Measurements from ENCODE around the gene CLBA1. TPM values are rescaled to one million over a fixed set of nuclear protein-coding genes. Genes with fewer than 3 reads are reported as not detected.

Gene CLBA1
- total RNA-seq, 1 donor from 2014 or later: 4.5 TPM

DNA sequence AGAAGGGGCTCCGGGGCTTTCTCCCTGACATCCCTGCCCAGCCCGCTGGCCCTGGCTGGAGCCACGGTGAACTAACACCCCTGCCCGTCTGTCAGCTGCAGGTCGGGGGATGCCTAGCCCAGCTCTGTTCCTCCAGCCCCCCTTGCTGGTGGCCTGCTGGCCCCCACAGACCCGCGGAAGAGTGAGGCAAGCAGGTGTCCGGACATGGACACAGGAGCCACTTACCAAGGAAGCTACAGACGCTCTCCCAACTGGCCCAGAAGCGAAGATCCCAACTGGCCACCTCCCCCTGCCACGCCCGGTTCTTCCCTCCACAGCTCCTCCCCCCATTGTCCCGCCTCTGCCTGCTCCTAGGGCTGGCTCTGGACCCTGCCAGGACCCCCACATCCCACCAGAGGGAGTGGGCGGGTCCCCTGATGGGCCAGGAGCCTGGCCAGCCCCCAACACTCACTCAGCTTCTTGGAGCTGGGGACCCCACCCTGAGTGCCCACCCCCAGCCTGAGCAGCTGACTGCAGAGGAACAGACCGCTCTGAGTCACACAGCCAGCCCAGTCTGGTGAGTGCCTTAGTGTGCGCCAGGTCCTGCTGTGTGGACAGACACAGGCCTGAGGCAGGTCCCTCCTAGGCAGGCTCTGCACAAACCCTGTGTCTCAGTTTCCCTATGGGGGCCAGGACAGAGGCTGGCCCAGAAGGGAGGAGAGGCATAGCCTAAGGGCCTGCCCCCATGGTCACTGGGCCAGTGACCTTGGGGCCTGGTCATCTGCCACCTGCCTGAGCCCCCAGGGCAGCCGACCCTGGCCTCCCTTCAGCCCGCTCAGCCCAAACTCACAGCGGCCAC lies 15.1 kb upstream of the CLBA1 start:
- no peak for DNase-seq (ENCODE audit: low read depth)
- H3K4me3 ChIP-seq (ENCODE audit: low read depth, low read length): peak overlapping the region; percentile 30

DNA sequence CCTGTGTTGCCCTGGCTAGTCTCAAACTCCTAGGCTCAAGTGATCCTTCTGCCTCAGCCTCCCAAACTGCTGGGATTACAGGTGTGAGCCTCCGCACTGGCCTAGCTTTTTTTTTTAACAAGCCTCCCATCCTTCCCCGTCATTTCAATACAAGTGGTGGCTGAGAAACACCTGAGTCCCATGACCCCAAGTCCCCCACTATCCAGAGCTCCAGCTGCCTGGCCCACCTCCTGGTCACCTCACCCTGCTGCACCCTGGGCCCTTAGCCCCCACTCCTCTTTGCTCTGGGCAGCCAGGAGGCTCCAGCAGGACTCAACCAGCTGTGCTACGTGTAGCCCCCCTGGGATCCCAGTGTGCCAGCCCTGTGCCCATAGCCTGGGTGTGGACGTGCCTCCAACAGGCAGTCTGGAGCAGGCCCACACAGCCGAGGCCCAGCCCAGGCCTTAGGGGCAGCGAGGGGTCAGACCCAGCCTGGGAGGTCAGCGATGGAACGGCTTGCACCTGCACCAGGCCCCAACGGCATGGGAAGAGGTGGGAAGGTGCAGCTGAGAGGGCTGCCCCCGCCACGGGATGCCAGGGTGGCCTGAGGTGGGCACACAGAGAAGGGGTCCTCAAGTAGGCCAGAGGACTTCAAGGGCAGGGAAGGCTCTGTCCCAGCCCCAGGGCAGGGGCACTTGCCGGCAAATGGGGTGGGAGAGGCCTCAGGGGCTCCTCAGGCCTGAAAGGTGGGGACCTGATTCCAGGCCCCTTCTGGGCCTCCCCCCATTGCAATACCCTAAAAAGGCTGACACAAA lies 13.9 kb upstream of the CLBA1 start:
- TF ChIP-seq, protein P1, sequence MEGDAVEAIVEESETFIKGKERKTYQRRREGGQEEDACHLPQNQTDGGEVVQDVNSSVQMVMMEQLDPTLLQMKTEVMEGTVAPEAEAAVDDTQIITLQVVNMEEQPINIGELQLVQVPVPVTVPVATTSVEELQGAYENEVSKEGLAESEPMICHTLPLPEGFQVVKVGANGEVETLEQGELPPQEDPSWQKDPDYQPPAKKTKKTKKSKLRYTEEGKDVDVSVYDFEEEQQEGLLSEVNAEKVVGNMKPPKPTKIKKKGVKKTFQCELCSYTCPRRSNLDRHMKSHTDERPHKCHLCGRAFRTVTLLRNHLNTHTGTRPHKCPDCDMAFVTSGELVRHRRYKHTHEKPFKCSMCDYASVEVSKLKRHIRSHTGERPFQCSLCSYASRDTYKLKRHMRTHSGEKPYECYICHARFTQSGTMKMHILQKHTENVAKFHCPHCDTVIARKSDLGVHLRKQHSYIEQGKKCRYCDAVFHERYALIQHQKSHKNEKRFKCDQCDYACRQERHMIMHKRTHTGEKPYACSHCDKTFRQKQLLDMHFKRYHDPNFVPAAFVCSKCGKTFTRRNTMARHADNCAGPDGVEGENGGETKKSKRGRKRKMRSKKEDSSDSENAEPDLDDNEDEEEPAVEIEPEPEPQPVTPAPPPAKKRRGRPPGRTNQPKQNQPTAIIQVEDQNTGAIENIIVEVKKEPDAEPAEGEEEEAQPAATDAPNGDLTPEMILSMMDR (conservative IDR thresholded peaks at IDR 0.05; ENCODE audit: low read depth, low read length): no peak
- DNase-seq (ENCODE audit: low read depth): no peak
- no peak overlapping the region for H3K4me3 ChIP-seq (ENCODE audit: low read depth, low read length)

More for the DNA sequence above, 15.1 kb upstream of the CLBA1 start:
- TF ChIP-seq, protein P1 (conservative IDR thresholded peaks at IDR 0.05; ENCODE audit: low read depth, low read length): no peak

DNA sequence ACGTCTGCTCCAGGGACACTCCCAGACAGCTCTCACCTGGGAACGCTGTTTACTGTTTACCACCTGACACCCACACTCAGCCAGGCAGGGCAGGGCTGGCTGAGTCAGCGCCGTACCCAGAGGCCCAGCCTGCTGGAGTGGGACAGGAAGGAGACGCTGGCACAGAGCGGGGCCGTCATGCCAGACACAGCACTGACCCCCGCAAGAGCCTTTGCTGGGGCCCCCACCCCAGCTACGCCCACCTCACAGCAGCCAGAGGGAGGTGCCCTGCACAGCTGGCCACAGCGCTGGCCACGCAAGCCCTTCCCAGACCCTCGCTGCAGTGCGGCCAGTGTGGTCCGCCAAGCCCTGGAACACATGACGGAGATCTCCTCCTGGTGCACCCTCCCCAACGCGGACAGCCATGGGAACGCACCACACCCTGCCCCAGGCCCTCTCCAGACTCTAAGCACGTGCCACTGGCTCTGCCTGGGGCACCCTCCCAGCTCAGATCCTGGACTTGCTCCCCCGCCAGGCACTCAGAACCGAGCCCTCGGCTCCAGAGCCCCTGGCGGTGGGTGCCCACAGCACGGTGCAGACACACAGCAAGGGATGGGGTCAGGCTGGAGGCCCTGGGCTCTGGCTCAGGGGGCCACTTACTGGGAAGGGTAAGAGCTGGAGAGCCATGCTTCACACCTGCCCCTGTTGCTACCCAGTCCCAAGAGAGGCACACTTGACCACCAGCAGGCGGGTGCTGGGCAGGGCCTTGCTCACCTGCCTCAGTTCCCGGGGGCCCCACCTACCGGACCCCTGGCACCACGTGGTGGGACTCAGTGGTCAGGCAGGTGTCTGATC lies 13.1 kb upstream of the CLBA1 start:
- TF ChIP-seq, protein P1 (conservative IDR thresholded peaks at IDR 0.05; ENCODE audit: low read depth, low read length): peak; percentile 12
- peak overlapping the region; percentile 21 for H3K4me3 ChIP-seq (ENCODE audit: low read depth, low read length)
- no peak for DNase-seq (ENCODE audit: low read depth)

DNA sequence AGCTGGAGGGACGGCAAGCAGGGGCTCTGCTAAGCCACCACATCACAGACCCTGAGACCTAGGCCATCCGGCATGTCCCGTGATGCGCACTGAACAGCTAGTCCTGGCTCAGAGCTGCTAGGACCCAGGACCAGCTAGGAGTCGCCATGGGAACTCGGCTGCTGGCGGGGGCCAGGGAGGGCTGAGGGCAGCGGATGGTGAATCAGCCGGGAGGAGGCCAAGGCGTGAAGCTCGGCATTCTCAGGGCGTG lies 12.5 kb upstream of the CLBA1 start:
- TF ChIP-seq, protein P1 (conservative IDR thresholded peaks at IDR 0.05; ENCODE audit: low read depth, low read length): no peak
- peak overlapping the region; percentile 21 for H3K4me3 ChIP-seq (ENCODE audit: low read depth, low read length)
- peak; percentile 79 for DNase-seq (ENCODE audit: low read depth)

DNA sequence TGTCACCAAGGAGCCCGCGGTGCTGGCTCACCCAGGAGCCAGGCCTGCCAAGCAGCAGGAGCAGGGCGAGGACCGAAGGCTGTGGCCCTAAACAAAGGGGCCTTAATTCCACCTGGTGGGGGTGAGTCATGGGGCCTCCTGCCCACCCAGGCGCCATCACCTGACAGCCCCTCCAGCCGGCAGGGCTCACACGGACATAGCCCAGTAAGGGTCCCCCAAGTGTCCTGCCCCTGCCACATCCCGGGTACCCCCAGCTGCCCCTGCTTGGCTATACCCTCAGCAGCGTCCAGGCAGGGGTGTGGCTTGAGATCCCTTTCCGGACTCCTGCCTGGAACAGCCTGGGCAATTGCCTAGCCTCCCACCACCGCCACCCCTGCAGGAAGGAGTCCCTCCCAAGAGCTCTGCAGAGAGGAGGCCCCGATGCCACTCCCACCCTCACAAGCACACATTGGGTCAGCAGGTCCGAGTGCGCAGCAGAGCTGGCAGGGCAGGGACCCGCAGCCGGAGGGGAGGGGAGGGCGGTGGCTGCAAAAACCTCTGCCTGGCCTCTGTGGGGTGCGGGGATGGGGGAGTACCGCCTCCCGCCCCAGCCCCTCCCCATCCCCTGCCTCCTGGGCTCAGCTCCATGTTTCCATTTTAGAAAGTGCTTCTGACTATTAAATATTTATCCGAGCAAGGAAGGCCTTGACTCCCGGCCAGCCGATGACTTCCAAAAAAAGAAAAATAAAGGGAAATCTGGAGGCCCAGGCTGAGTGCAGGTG lies 12.0 kb upstream of the CLBA1 start:
- H3K4me3 ChIP-seq (ENCODE audit: low read depth, low read length): peak overlapping the region; percentile 21
- no peak for DNase-seq (ENCODE audit: low read depth)
- TF ChIP-seq, protein P1 (conservative IDR thresholded peaks at IDR 0.05; ENCODE audit: low read depth, low read length): no peak

DNA sequence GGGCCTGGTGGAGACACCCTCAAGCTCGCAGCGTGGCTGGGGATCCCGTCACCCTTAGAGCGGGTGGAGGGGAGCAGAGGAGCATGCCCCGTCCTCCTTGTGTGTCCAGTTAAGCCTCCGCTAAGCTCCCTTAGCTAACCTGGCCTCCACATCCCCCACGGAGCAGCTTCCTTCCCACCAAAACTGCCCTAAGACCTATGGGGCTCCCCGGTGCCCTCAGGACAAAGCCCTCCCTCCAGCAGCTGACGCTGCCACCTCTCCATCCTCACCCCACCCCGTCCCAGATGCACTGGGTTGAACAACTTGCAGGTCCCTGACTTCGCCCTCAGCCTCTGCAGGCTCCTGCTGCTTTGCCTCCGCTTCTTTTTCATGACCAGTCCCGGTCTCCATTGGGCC lies 11.4 kb upstream of the CLBA1 start:
- TF ChIP-seq, protein P1 (conservative IDR thresholded peaks at IDR 0.05; ENCODE audit: low read depth, low read length): no peak
- H3K4me3 ChIP-seq (ENCODE audit: low read depth, low read length): no peak overlapping the region
- DNase-seq (ENCODE audit: low read depth): no peak

All from epithelial cell of proximal tubule (primary cell).